ENCODE data around the gene ELOA2. TPM values are rescaled to one million over a fixed set of nuclear protein-coding genes. Genes with fewer than 3 reads are reported as not detected.

ELOA2 gene, protein sequence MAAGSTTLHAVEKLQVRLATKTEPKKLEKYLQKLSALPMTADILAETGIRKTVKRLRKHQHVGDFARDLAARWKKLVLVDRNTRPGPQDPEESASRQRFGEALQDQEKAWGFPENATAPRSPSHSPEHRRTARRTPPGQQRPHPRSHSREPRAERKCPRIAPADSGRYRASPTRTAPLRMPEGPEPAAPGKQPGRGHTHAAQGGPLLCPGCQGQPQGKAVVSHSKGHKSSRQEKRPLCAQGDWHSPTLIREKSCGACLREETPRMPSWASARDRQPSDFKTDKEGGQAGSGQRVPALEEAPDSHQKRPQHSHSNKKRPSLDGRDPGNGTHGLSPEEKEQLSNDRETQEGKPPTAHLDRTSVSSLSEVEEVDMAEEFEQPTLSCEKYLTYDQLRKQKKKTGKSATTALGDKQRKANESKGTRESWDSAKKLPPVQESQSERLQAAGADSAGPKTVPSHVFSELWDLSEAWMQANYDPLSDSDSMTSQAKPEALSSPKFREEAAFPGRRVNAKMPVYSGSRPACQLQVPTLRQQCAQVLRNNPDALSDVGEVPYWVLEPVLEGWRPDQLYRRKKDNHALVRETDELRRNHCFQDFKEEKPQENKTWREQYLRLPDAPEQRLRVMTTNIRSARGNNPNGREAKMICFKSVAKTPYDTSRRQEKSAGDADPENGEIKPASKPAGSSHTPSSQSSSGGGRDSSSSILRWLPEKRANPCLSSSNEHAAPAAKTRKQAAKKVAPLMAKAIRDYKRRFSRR
- not detected in 2 replicates for total RNA-seq

DNA sequence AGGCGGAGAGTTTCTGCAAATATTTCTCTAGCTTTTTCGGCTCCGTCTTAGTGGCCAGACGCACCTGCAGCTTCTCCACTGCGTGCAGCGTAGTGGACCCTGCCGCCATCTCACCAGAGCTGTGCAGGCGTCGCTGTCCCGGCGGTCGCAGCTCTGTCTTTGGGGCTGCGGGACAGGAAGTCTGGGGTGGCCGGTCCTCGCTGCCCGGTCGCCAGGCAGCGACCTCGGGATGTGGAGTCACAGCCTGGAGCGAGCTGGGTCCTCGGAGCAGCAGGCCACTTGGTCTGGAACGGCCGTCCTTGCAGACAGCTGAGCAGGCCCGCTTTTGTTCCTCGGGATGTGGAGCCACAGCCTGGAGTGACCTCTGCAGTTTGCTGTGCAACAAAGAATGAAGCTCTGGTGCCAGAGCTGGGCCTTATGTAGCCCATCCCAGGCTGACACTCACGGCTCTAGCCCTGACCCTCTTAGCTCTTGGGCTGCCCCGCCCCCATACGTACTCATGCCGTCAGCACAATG is at the start of gene ELOA2:
Gene ELOA2, minus strand, starts transcription at position 466 of the 516 bp plus-strand sequence. Its CDS starts 357 bp downstream, at position 109.

Other genes starting within 250 kb of the ELOA2 start
- 15.0 and 23.1 TPM in 2 replicates for gene PIAS2, start 118.1 kb downstream of the ELOA2 start, total RNA-seq
- gene KATNAL2, start 118.0 kb downstream of the ELOA2 start, total RNA-seq = 0.96 and 2.5 TPM in 2 replicates
- gene HDHD2, start 114.9 kb upstream of the ELOA2 start, total RNA-seq = 14.7 and 22.8 TPM in 2 replicates
- gene IER3IP1, start 140.7 kb upstream of the ELOA2 start, total RNA-seq = 21.4 and 28.2 TPM in 2 replicates
- gene SKOR2, start 216.0 kb upstream of the ELOA2 start, total RNA-seq = not detected in 2 replicates